Stimulated activated CD4-positive, alpha-beta T cell treated with anti-CD3 and anti-CD28 coated beads, Interleukin-12 subunit alpha, Interleukin-12 subunit beta, amount 100 ng/mL, for 48 hours (primary cell): ENCODE data around the gene RSL24D1.
A peak's percentile ranks its signal among the peaks of the same experiment; 100 is the strongest.
"Not testable (repeated sequence)": the region's sequence is repeated elsewhere in the genome, so short reads cannot be mapped to it uniquely, and the experiment has no call there.

Source experiments
- DNase-seq, 3 donors: peaks; one replicate each; pipeline ENCODE4 v3.0.0-alpha.2; 2020; ENCODE audit warnings: low read depth in 2 of 3, low spot score in 1 of 3

Gene RSL24D1

DNA sequence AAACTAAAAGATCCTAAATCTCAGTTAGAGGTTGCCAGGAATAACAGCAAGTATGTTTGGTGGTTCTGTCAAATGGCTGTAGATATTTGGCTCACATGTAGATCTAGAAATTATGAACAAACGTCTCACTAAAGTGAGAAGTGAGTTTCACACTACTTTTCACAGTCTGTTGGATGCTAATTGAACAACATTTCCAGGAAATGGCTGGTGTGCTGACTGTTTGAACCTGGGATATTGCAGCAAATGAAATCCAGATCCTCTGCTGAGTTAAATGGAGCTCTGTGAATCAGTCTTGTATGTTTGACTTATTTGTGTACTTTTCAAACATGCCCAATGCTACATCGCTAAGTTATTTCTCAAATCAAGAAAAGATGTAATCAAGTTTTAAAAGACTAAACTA, 21.3 kb upstream of the RSL24D1 start:
- no peak for DNase-seq

DNA sequence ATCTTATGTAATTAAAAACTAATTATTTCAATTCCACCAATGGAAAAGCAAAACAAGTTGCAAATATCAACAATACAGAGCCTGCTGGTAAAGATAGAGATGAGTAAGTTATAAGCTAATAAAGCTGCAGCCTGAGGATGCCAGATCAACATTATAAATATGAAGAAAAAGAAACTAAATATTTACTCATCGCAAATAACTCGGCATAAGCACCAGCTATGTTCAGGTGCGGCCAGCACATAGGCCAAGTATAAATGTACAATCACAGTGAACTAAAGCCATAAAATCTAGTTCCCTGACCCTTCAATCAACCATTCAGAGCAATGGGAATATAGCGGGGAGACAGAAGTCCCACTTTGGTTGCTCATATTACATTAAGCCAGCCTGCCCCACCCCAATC, 7.7 kb upstream of the RSL24D1 start:
- no peak for DNase-seq

DNA sequence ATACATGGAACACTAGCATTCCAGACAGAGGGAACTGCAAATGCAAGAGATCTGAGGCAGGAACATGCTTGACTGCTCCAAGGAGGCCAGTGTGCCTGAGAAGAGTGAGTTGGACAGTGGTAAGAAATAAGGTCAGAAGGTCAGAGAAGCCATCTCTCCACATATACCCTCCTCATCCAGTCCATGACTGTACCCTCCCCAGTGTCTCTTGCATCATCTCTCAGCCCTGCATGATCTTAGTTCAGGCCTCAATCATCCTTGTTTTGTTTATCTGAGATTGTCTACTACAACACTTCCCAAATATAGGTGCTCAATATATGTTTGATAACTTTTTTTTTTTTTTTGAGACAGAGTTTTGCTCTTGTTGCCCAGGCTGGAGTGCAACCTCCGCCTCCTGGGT, 5.5 kb upstream of the RSL24D1 start:
- no peak for DNase-seq

DNA sequence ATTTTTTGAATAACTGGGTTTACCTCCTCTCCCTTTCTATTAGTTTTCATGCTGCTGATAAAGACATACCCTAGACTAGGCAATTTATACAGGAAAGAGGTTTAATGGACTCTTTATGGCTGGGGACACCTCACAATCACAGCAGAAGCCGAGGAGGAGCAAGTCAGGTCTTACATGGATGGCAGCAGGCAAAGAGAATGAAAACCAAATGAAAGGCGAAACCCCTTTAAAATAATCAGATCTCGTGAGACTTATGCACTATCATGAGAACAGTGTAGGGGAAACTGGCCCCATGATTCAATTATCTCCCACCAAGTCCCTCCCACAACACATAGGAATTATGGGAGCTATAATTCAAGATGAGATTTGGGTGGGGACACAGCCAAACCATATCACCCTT, 2.0 kb upstream of the RSL24D1 start:
- DNase-seq, result no peak

DNA sequence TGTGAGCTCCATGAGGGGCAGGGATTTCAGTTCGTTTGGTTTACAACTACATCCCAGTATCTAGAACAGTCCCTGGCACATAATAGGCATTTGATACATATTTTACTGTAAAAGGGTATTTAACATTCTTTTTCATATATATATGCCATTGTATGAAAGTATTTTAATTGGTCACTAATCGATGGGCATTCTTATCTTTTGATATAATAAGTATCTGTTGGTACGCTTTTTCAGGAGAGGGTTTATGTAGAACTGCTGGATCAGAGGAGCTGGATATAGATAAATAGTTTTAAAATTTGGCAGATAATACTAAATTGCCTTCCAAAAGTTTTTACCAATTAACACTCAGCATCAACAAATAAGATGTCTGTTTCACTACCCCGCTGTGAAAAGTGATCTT, 978 bp upstream of the RSL24D1 start:
- no peak for DNase-seq

DNA sequence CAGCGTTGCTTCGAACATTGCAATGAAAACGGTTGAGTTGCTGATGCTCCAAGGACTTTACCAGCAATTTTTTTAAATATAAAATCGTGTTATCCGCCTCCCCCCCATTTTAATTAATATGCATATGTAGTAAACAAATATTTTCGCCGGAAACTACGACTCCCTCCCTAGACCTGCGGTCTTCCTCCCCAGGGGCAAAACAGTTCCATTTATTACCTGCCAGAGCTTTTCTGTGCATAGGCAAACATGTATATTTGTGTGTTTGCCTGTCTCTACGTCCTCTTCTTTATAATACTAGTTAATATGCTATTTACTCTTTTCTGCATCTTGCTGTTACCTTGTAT, 593 bp upstream of the RSL24D1 start:
- no peak for DNase-seq

DNA sequence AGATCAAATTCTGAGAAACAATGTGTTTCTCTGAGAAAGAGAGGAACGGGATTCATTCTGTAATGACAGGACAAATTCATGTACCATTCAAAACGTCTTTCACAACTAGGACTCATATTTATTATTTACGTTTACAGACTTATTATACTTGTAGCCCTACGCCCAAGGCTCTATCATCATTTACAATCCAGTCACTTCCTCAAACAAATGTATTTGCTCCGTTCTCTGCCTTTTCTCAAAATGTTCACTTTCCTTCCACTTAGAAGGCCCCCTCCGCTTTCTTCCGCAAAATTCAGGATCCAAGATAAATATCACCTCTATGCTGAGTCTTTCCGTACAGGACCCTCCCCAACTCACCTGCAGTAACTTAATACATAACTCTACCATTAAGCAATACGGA, 745 bp downstream of the RSL24D1 start:
- no peak for DNase-seq

DNA sequence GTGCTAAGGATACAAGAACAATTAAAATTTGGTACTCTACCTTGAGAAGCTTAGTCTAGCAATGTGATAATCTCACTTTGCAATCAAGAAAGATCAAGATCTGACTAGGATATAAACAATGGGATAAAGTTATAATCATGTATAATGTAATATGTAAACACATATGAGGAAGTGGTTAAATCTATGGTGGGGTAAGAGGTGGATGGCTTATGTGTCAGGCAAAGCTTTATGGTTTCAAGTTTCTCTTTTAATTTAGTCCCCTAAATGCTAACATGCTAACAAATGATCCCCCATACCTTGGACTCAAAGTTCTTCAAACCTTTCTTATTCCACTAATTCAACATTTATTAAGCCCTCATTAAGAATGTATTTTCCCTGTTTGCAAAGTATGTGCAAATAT, 2.5 kb downstream of the RSL24D1 start:
- DNase-seq, result no peak

DNA sequence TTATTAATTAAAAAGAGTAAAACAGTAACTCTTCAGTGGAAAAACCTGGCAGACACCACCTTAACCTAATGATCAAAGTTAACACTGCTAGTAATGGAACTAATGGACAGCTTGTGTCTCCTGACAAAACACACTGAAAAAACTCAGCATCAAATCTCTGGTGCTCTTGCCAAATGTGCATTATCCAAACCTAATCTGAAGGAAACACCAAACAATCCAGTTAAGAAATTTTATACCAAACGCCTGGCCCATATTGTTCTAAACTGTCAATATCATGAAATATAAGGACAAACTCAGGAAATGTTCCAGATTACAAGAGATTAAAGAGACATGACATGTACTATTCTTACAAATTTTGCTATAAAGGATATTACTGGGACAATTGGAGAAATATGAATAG, 10.4 kb downstream of the RSL24D1 start:
- no peak for DNase-seq

DNA sequence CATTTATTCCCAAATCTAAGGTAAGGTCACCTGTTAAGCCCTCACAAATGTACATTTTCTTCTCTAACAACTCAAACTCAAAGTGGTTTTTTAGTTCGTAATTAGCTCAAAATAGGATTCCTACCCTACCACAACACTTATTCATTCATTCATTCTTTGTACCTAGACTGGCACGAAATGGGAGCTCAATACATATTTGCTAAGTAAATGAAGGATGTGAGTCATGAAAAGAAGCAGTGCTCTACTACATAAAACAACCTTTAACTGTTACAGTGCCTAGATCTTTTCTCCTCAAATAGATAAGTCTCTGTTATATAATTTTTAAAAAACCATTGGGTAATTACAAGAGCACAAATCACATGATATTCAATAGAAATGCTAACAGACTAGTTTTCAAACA, 13.1 kb downstream of the RSL24D1 start:
- DNase-seq, result no peak

DNA sequence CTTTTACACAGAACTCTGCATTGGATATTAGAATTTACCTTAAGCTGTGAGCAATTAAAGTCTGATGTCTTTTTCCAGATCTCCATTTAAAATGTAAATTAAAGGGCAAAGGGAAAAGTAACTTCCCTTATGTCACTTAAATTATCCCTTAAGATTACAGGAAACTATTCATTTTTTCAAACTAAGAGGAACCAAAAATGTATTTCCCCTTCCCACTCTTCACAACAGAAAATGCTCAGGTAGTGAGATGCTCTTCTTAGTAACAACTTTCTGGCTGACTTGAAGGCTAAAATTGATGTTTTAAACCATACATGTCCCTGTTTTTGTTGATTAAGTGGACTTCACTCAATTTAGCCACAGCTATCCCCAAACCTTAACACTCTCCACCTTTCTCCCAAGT, 17.6 kb downstream of the RSL24D1 start:
- no peak for DNase-seq

DNA sequence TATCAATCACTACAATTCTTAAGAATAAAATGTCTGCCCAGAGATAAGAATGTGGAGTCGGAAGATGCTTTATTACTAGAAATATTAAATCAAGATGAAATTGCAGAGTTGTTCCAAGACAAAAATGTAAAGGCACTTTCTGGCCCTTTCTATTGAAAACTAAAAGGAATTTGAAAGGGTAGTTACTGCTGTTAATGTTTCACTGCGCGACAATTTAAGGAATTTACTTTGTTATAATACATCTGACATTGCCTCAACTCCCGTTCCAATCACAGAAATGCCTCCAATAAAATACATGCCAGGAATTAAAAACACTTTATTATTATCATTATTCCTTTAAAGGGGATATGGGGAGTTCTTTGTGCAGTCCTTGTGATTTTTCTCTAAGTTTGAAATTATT, 26.4 kb downstream of the RSL24D1 start:
- no peak for DNase-seq

DNA sequence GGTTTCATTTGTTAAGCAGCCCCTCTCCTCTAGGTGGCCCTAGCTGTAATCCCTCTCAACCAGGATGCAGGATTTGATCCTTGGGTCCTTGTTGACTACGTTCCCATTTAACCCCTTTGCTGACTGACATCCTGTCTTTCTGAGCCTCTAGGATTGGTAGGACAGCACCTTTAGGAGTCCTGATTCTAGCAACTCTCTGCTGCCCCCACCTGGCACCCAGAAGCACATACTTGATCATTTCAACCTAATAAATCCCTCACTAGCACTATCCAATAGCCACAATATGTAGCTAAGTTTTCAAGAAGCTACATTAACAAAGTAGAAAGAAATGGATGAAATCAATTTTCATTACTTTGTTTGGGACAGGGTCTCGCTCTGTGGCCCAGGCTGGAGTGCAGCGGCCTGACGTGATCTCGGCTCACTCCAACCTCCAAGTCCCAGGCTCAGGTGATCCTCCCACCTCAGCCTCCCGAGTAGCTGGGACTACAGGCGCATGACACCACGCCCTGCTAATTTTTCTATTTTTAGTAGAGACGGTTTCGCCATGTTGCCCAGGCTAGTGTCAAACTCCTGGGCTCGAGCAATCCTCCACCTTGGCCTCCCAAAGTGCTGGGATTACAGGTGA, 28.3 kb downstream of the RSL24D1 start:
- peak; percentile 21 to 51 (median 42) for DNase-seq

DNA sequence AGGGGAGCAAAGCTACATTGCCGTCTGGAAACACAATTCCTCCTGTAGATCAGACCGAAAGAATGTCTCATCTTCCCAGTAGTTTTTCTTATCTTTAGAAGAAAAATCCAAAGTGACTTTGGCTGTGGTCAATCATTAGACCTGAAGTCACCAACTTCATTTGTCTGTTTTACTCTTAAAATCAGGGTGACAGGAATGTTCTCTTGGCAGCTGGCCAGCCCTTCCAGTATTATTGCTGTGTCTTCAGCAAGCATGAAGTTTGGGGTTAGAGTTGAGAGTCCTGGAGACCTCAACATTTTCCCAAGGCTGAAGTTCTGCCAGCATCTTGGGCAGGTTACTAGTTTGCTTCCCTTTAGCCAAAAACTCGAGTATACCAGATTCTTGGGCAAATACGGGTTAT, 32.5 kb downstream of the RSL24D1 start:
- DNase-seq, result no peak

DNA sequence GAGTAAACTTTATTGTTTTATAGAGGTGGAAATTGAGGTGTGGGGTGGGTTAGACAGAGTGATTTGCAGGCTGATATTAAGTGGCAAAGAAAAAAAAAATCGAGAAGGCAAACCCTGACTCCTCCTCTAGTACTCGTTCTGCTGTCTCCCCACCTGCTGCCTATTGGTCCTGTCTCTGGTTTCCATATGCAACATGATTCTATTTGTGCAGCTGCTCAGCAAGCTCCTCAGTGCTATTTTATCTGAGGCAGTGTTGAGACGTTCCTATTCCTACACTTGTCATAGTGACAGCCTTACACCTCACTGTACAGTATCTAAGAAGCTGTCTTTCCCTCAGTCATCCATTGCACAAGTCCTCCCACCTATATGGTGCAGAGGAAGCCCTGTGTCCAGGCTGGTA, 45.1 kb downstream of the RSL24D1 start:
- DNase-seq, result no peak

DNA sequence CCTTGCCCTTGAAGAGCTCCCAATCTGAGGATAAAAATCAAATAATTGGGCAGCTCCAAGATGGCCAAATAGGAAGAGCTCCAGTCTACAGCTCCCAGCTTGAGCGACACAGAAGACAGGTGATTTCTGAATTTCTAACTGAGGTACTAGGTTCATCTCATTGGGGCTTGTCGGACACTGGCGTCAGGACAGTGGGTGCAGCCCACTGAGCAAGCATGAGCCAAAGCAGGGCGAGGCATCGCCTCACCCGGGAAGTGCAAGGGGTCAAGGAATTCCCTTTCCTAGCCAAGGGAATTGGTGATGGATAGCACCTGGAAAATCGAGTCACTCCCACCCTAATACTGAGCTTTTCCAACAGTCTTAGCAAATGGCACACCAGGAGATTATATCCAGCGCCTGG, 53.6 kb downstream of the RSL24D1 start:
- not testable (repeated sequence) for DNase-seq

DNA sequence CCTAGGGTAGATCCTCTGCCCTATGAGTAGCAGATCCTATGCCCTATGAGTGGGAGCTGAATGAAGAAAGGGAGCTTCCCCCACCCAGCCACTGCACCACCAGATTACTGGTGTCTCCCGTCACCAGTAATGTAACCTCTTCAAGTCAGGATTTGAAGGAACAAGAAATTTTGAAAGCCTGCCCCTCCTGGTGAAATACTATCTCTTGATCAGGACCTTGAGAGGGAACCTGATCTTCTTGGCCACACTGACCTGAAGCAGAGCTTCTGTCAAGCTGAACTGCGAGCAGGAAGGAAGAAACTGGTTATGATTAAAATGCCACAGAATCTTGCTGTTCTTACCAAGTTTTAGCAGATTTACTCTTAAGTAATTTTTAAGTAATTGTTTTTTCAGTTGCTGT, 62.8 kb downstream of the RSL24D1 start:
- DNase-seq, result no peak

DNA sequence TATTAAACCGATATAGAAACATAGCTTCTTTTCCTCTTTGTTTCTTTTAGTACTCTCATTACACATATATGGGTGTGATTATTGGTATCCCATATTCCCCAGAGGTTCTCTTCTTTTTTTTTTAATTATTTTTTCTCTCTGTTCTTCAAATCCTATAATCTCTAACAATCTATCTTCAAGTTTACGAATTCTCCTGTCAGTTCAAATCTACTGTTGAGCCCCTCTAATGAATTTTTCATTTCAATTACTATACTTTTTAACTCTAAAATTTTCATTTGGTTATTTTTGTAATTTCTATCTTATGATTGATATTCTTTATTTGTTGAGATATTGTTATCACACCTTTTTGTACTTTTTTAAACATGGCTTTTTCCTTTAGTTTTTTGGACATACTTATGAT, 64.1 kb downstream of the RSL24D1 start:
- DNase-seq, result no peak
